H9 (cell line): ENCODE measurements around the gene MTG1. TPM values are rescaled to one million over a fixed set of nuclear protein-coding genes. Genes with fewer than 3 reads are reported as not detected.

Experiments
- DNase-seq: peaks from one replicate; pipeline ENCODE4 v3.0.0-alpha.2; 2017
- H2AFZ ChIP-seq: one replicate; pipeline ENCODE4 v1.6.1; 2013; ENCODE audit warnings: mild to moderate bottlenecking, low read length, control low read depth, moderate library complexity
- H2AK5ac ChIP-seq: 2 replicates; pipeline ENCODE4 v1.6.1; 2013; ENCODE audit warnings: low read length, control low read depth, mixed read lengths; ENCODE audit not compliant: insufficient read length
- H2BK120ac ChIP-seq: one replicate; pipeline ENCODE4 v1.6.1; 2013; ENCODE audit warnings: low read depth, mild to moderate bottlenecking, low read length, control low read depth, inconsistent platforms; ENCODE audit not compliant: poor library complexity, severe bottlenecking
- H2BK12ac ChIP-seq: 2 replicates; pipeline ENCODE4 v1.6.1; 2013; ENCODE audit warnings: low read length, control low read depth, mixed read lengths, low read depth; ENCODE audit not compliant: insufficient read length
- H2BK15ac ChIP-seq: 2 replicates; pipeline ENCODE4 v1.6.1; 2013; ENCODE audit warnings: low read depth, low read length, control low read depth
- H2BK20ac ChIP-seq: one replicate; pipeline ENCODE4 v1.6.1; 2013; ENCODE audit warnings: low read depth, mild to moderate bottlenecking, low read length, control low read depth, inconsistent platforms; ENCODE audit not compliant: poor library complexity, severe bottlenecking
- H2BK5ac ChIP-seq: 2 replicates; pipeline ENCODE4 v1.6.1; 2013; ENCODE audit warnings: low read length, control low read depth, mixed read lengths; ENCODE audit not compliant: insufficient read length
- H3K14ac ChIP-seq: 2 replicates; pipeline ENCODE4 v1.6.1; 2013; ENCODE audit warnings: low read length, control low read depth; ENCODE audit not compliant: insufficient read depth
- H3K18ac ChIP-seq: 2 replicates; pipeline ENCODE4 v1.6.1; 2013; ENCODE audit warnings: low read depth, mild to moderate bottlenecking, mixed read lengths, low read length, control low read depth; ENCODE audit not compliant: insufficient read length
- H3K23ac ChIP-seq: 2 replicates; pipeline ENCODE4 v1.6.1; 2013; ENCODE audit warnings: low read length, control low read depth, mixed read lengths, low read depth; ENCODE audit not compliant: insufficient read length
- H3K23me2 ChIP-seq: 2 replicates; pipeline ENCODE4 v1.6.1; 2013; ENCODE audit warnings: low read depth, mild to moderate bottlenecking, mixed read lengths, low read length, control low read depth; ENCODE audit not compliant: insufficient read length, poor library complexity, severe bottlenecking
- H3K27ac ChIP-seq: 2 replicates; pipeline ENCODE4 v1.5.1; 2013; ENCODE audit warnings: low read length, control low read depth, mixed read lengths, low read depth; ENCODE audit not compliant: insufficient read length
- H3K27me3 ChIP-seq: 2 replicates; pipeline ENCODE4 v1.6.1; 2013; ENCODE audit warnings: low read length, control low read depth, inconsistent platforms; ENCODE audit not compliant: insufficient read depth
- H3K4ac ChIP-seq: 2 replicates; pipeline ENCODE4 v1.6.1; 2013; ENCODE audit warnings: low read depth, mild to moderate bottlenecking, control low read depth, inconsistent platforms, low read length, moderate library complexity
- H3K4me1 ChIP-seq: 2 replicates; pipeline ENCODE4 v1.6.1; 2013; ENCODE audit warnings: low read length, control low read depth, inconsistent platforms; ENCODE audit not compliant: insufficient read depth
- H3K4me2 ChIP-seq: 2 replicates; pipeline ENCODE4 v1.6.1; 2013; ENCODE audit warnings: low read length, control low read depth, mixed read lengths; ENCODE audit not compliant: insufficient read length, insufficient read depth
- H3K56ac ChIP-seq: 2 replicates; pipeline ENCODE4 v1.6.1; 2013; ENCODE audit warnings: low read depth, mild to moderate bottlenecking, mixed read lengths, low read length, control low read depth; ENCODE audit not compliant: insufficient read length
- H3K79me1 ChIP-seq: 2 replicates; pipeline ENCODE4 v1.6.1; 2013; ENCODE audit warnings: low read depth, mild to moderate bottlenecking, moderate library complexity, low read length, control low read depth, inconsistent platforms; ENCODE audit not compliant: insufficient read depth, poor library complexity, severe bottlenecking
- H3K79me2 ChIP-seq: 2 replicates; pipeline ENCODE4 v1.6.1; 2013; ENCODE audit warnings: low read length, control low read depth, inconsistent platforms; ENCODE audit not compliant: insufficient read depth
- H3K9ac ChIP-seq: 2 replicates; pipeline ENCODE4 v1.6.1; 2013; ENCODE audit warnings: low read length, control low read depth, mixed read lengths; ENCODE audit not compliant: insufficient read length; ENCODE audit errors: extremely low read depth
- H3K9me3 ChIP-seq: one replicate; pipeline ENCODE4 v1.6.1; 2013; ENCODE audit warnings: low read depth, low read length, inconsistent platforms; ENCODE audit not compliant: control insufficient read depth
- H3T11ph ChIP-seq: one replicate; pipeline ENCODE4 v1.6.1; 2013; ENCODE audit warnings: mild to moderate bottlenecking, low read length, control low read depth, inconsistent platforms
- H4K20me1 ChIP-seq: one replicate; pipeline ENCODE4 v1.6.1; 2013; ENCODE audit not compliant: control insufficient read depth, insufficient read length, insufficient read depth
- H4K5ac ChIP-seq: 2 replicates; pipeline ENCODE4 v1.6.1; 2013; ENCODE audit warnings: low read depth, mild to moderate bottlenecking, mixed read lengths, low read length, control low read depth; ENCODE audit not compliant: insufficient read length
- H4K8ac ChIP-seq: replicated peaks from 2 replicates; pipeline ENCODE4 v1.6.1; 2013; ENCODE audit warnings: low read length, control low read depth, mixed read lengths, low read depth; ENCODE audit not compliant: insufficient read length
- H4K91ac ChIP-seq: 2 replicates; pipeline ENCODE4 v1.6.1; 2013; ENCODE audit warnings: low read depth, mild to moderate bottlenecking, moderate library complexity, mixed read lengths, low read length, control low read depth; ENCODE audit not compliant: insufficient read length
- H3K27ac Mint-ChIP-seq, 3 experiments: 2 replicates in 2 of 3; 3 replicates in 1 of 3; pipeline ENCODE4 v1.8.0; 2020 to 2021; ENCODE audit warnings: mixed read lengths in 3 of 3, mild to moderate bottlenecking in 1 of 3, moderate library complexity in 1 of 3
- H3K27me3 Mint-ChIP-seq: 2 replicates; pipeline ENCODE4 v1.8.0; 2021; ENCODE audit warnings: low read depth, mild to moderate bottlenecking, moderate library complexity, mixed read lengths
- H3K36me3 Mint-ChIP-seq, 3 experiments: 2 replicates in 2 of 3; 3 replicates in 1 of 3; pipeline ENCODE4 v1.8.0; 2020 to 2021; ENCODE audit warnings: low read depth in 3 of 3, mixed read lengths in 3 of 3; ENCODE audit not compliant: insufficient read depth in 1 of 3
- H3K4me1 Mint-ChIP-seq, 2 experiments: 2 replicates each; pipeline ENCODE4 v1.8.0; 2020; ENCODE audit warnings: mixed read lengths in 2 of 2
- H3K4me3 Mint-ChIP-seq, 2 experiments: 2 replicates in 1 of 2; 3 replicates in 1 of 2; pipeline ENCODE4 v1.8.0; 2020 to 2021; ENCODE audit warnings: mild to moderate bottlenecking in 2 of 2, mixed read lengths in 2 of 2, moderate library complexity in 1 of 2
- H3K9me3 Mint-ChIP-seq, 2 experiments: 2 replicates in 1 of 2; 3 replicates in 1 of 2; pipeline ENCODE4 v1.8.0; 2020; ENCODE audit warnings: mild to moderate bottlenecking in 2 of 2, mixed read lengths in 2 of 2, moderate library complexity in 1 of 2
- CTCF ChIP-seq: fragments of 200-600 bp; sonication (generic); conservative IDR thresholded peaks from 3 replicates; pipeline ENCODE4 v1.8.0; 2021; ENCODE audit warnings: antibody characterized with exemption, mild to moderate bottlenecking
- WGBS: extraction: QIAGEN DNeasy Blood & Tissue Kit; methylation state at CpG from one replicate; pipeline ENCODE4 v1.1.7; 2013; ENCODE audit warnings: missing lambda C conversion rate, low lambda C conversion rate, mixed read lengths; ENCODE audit not compliant: insufficient read length; ENCODE audit errors: extremely low coverage; 5-methylcytosine and 5-hydroxymethylcytosine counted together
- total RNA-seq: library from RNA; stranded (reverse); gene quantifications from 2 replicates; pipeline ENCODE4 v1.2.1, GENCODE V29; 2021

Gene MTG1
- total RNA-seq, 1 experiment from 2014 or later: 65.3 TPM

GRCh38 chr10:133388973-133389818 is 4.8 kb upstream of the MTG1 start:
- WGBS: no CpG with 5 or more reads among the region's 39 CpGs
- H3K9me3 ChIP-seq: no peaks in the 10 kb centered on the region
- no peak overlapping the region for H3K56ac ChIP-seq
- H3K4ac ChIP-seq: no peak overlapping the region
- no peak for DNase-seq
- no peaks in the 10 kb centered on the region for H3K23me2 ChIP-seq
- H4K20me1 ChIP-seq: no peaks in the 10 kb centered on the region
- no peak overlapping the region for H2BK5ac ChIP-seq
- H4K91ac ChIP-seq: no peak overlapping the region
- H3K4me2 ChIP-seq: no peak overlapping the region
- Mint-ChIP-seq H3K27me3 (no peaks in the 10 kb centered on the region), H3K4me3 (no peak overlapping the region), H3K27ac (no peak overlapping the region), H3K9me3 (no peaks in the 10 kb centered on the region; a peak in 1 of 5 replicates), H3K36me3 (peaks cover 0 to 6% (median 4%) of the 10 kb centered on the region in 3 experiments; a peak in 3 of 7 replicates), H3K4me1 (peaks cover 4% of the 10 kb centered on the region in 2 experiments)
- H4K8ac ChIP-seq: no peak overlapping the region
- H3K4me1 ChIP-seq: no peaks in the 10 kb centered on the region
- H2BK20ac ChIP-seq: no peak overlapping the region
- no peak overlapping the region for H3K14ac ChIP-seq
- no peaks in the 10 kb centered on the region for H3K27me3 ChIP-seq
- no peak overlapping the region for H2AK5ac ChIP-seq
- no peak overlapping the region for H3T11ph ChIP-seq
- no peak overlapping the region for H3K23ac ChIP-seq
- no peak overlapping the region for H2BK15ac ChIP-seq
- TF ChIP-seq CTCF: no peak
- H2BK12ac ChIP-seq: no peak overlapping the region
- no peak overlapping the region for H3K27ac ChIP-seq
- H3K79me2 ChIP-seq: no peaks in the 10 kb centered on the region
- no peak overlapping the region for H3K18ac ChIP-seq
- no peak overlapping the region for H4K5ac ChIP-seq
- no peak overlapping the region for H2BK120ac ChIP-seq
- H3K79me1 ChIP-seq: no peaks in the 10 kb centered on the region
- no peak overlapping the region for H2AFZ ChIP-seq
- H3K9ac ChIP-seq: no peak overlapping the region
